SU-DHL-6 (cell line): ENCODE data around the gene NUP37.

Experiments used
- H2AFZ ChIP-seq: fragments of 200-600 bp; sonication (generic); 2 replicates; pipeline ENCODE4 v1.6.1; 2014; ENCODE audit warnings: low read depth, mild to moderate bottlenecking, moderate library complexity, mixed read lengths, antibody characterized with exemption, low read length; ENCODE audit not compliant: severe bottlenecking
- H3F3A ChIP-seq: fragments of 200-600 bp; shearing (Covaris generic); 2 replicates; pipeline ENCODE4 v1.6.0; 2016; ENCODE audit warnings: antibody characterized with exemption, mild to moderate bottlenecking; ENCODE audit not compliant: insufficient read depth
- H3K27ac ChIP-seq: fragments of 200-600 bp; sonication (generic); 2 replicates; pipeline ENCODE4 v1.5.1; 2016; ENCODE audit warnings: low read depth, mild to moderate bottlenecking, low read length, moderate library complexity, mixed read lengths
- H3K27me3 ChIP-seq: fragments of 200-600 bp; sonication (generic), shearing (Covaris generic); 2 replicates; pipeline ENCODE4 v1.6.0; 2014; ENCODE audit warnings: mild to moderate bottlenecking, low read length
- H3K36me3 ChIP-seq: fragments of 200-600 bp; sonication (generic); 2 replicates; pipeline ENCODE4 v1.6.1; 2014; ENCODE audit warnings: mild to moderate bottlenecking, low read length, mixed read lengths
- H3K4me2 ChIP-seq: fragments of 300-600, 200-600 bp; shearing (Covaris generic), sonication (generic); 2 replicates; pipeline ENCODE4 v1.6.0; 2014; ENCODE audit warnings: low read length, low read depth, mild to moderate bottlenecking; ENCODE audit not compliant: poor library complexity, severe bottlenecking
- H3K4me3 ChIP-seq: fragments of 200-600 bp; sonication (generic); 2 replicates; pipeline ENCODE4 v1.5.1; 2014; ENCODE audit warnings: antibody characterized with exemption, low read length, mild to moderate bottlenecking, mixed read lengths; ENCODE audit not compliant: insufficient read depth, poor library complexity, severe bottlenecking
- H3K79me2 ChIP-seq: fragments of 200-600 bp; sonication (generic); 2 replicates; pipeline ENCODE4 v1.6.1; 2014; ENCODE audit warnings: mild to moderate bottlenecking, low read length, moderate library complexity; ENCODE audit not compliant: insufficient read depth
- H3K9ac ChIP-seq: fragments of 200-600 bp; sonication (generic); 2 replicates; pipeline ENCODE4 v1.7.0; 2014; ENCODE audit warnings: mild to moderate bottlenecking, low read length
- H3K9me2 ChIP-seq: fragments of 200-600 bp; sonication (generic); replicated peaks from 2 replicates; pipeline ENCODE4 v1.6.1; 2014; ENCODE audit warnings: low read length; ENCODE audit not compliant: insufficient read depth
- H3K9me3 ChIP-seq: fragments of 200-600 bp; sonication (generic); 2 replicates; pipeline ENCODE4 v1.6.1; 2014; ENCODE audit warnings: low read length, mixed read lengths; ENCODE audit not compliant: insufficient read depth
- H4K20me1 ChIP-seq: fragments of 200-600 bp; sonication (generic); 2 replicates; pipeline ENCODE4 v1.6.1; 2014; ENCODE audit warnings: low read depth, mild to moderate bottlenecking, antibody characterized with exemption, low read length, moderate library complexity, mixed read lengths
- EZH2phosphoT487 ChIP-seq: fragments of 200-600 bp; sonication (generic), shearing (Covaris generic); conservative IDR thresholded peaks from 2 replicates; pipeline ENCODE4 v1.6.1; 2018; ENCODE audit warnings: mild to moderate bottlenecking, antibody characterized with exemption, low read length, moderate library complexity, mixed read lengths
- TF ChIP-seq, protein P1 (sequence below): fragments of 200-600 bp; sonication (generic); IDR thresholded peaks from one replicate; pipeline ENCODE4 v1.5.1; 2017; ENCODE audit warnings: antibody characterized with exemption, mild to moderate bottlenecking, low read length, moderate library complexity; ENCODE audit not compliant: insufficient read depth, poor library complexity, severe bottlenecking

Gene NUP37

DNA sequence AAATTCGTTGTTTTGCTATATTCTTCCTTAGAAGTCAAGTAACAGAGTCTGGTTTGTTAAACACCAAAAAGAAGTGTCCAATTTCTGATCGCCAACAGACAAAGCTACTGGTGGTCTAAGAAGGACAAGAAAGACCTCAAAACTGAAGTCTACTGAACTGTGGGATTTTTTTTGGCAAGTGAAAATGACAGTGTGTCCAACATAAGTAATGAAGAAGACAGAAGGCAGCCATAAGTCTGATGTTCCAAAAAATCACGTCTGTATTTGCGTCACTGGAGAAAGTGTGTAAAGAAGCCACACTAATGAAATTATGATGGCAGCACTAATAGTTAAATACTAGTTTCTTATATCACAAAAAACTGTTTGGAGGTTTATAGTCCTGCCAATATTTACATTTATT, 90.8 kb downstream of the NUP37 start:
- Histone ChIP-seq H3F3A (no peaks in the 10 kb centered on the region), H3K9me2 (no peaks in the 10 kb centered on the region), H3K27me3 (no peaks in the 10 kb centered on the region), H3K9ac (no peak overlapping the region), H3K4me3 (no peak overlapping the region), H3K9me3 (no peaks in the 10 kb centered on the region), H3K27ac (no peak overlapping the region), H4K20me1 (no peaks in the 10 kb centered on the region), H2AFZ (no peak overlapping the region), H3K36me3 (peaks cover 14% of the 10 kb centered on the region; the same call in 1 of the 2 replicates), H3K79me2 (no peaks in the 10 kb centered on the region), H3K4me2 (no peak overlapping the region)
- TF ChIP-seq, protein P1, sequence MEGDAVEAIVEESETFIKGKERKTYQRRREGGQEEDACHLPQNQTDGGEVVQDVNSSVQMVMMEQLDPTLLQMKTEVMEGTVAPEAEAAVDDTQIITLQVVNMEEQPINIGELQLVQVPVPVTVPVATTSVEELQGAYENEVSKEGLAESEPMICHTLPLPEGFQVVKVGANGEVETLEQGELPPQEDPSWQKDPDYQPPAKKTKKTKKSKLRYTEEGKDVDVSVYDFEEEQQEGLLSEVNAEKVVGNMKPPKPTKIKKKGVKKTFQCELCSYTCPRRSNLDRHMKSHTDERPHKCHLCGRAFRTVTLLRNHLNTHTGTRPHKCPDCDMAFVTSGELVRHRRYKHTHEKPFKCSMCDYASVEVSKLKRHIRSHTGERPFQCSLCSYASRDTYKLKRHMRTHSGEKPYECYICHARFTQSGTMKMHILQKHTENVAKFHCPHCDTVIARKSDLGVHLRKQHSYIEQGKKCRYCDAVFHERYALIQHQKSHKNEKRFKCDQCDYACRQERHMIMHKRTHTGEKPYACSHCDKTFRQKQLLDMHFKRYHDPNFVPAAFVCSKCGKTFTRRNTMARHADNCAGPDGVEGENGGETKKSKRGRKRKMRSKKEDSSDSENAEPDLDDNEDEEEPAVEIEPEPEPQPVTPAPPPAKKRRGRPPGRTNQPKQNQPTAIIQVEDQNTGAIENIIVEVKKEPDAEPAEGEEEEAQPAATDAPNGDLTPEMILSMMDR = no peak
- TF ChIP-seq EZH2phosphoT487 = no peak

- Histone ChIP-seq H2AFZ (no peak overlapping the region), H3K27ac (no peak overlapping the region), H3K36me3 (peaks cover 12% of the 10 kb centered on the region; the same call in 1 of the 2 replicates), H3K79me2 (no peaks in the 10 kb centered on the region), H3K9ac (no peak overlapping the region), H3K4me2 (no peak overlapping the region), H3K27me3 (no peaks in the 10 kb centered on the region), H3K9me2 (no peaks in the 10 kb centered on the region), H3K9me3 (no peaks in the 10 kb centered on the region), H3K4me3 (no peak overlapping the region), H3F3A (no peaks in the 10 kb centered on the region), H4K20me1 (no peaks in the 10 kb centered on the region)
- no peak for TF ChIP-seq EZH2phosphoT487
- TF ChIP-seq, protein P1 = no peak
Measured at GRCh38 chr12:102026728-102027127, 93.2 kb downstream of the NUP37 start.

DNA sequence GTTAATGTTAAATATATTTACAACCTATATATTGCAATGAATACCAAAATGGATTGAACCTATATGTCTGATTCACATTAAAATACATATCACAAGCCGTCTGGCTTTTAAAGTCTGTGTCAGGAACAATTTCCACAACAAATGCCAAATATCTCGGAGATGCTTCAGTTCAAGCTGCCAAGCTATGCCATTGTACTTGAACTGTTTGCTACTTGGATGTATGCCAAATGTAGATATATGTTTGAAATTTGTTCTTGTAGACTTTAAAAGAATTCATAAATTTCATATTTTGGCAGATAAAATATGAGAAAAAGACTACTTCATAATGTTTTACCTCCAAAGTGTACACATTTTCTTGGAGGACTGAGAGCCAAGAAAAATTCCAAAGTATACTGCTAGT, 95.1 kb downstream of the NUP37 start:
- H3K9me2 ChIP-seq = no peaks in the 10 kb centered on the region
- no peaks in the 10 kb centered on the region for H3K9me3 ChIP-seq
- H3K27ac ChIP-seq = no peak overlapping the region
- TF ChIP-seq EZH2phosphoT487 = no peak
- TF ChIP-seq, protein P1 = no peak
- H3K79me2 ChIP-seq = no peaks in the 10 kb centered on the region
- H4K20me1 ChIP-seq = no peaks in the 10 kb centered on the region
- peaks cover 9% of the 10 kb centered on the region; the same call in 1 of the 2 replicates for H3K36me3 ChIP-seq
- no peak overlapping the region for H2AFZ ChIP-seq
- no peak overlapping the region for H3K4me2 ChIP-seq
- no peak overlapping the region for H3K4me3 ChIP-seq
- H3F3A ChIP-seq = no peaks in the 10 kb centered on the region
- no peak overlapping the region for H3K9ac ChIP-seq
- no peaks in the 10 kb centered on the region for H3K27me3 ChIP-seq
